Endometrial microvascular endothelial cells (primary cell): ENCODE data around the gene ATP6AP1. TPM values are rescaled to one million over a fixed set of nuclear protein-coding genes. Genes with fewer than 3 reads are reported as not detected.

ENCODE experiments used
- in situ Hi-C: cut with HindIII; loops from 2 replicates; pipeline ENCODE4 v1.10.0; 2017; ENCODE audit warnings: low sequenced_read_pairs, low pct_unique_long_range_greater_than_20kb; ENCODE audit errors: inconsistent ontology term
- total RNA-seq: library from RNA; depleted of rRNA; stranded (reverse); fragments of >200 nt; gene quantifications from one replicate; pipeline ENCODE4 v1.2.3, GENCODE V29; 2015; ENCODE audit errors: inconsistent ontology term

The ATP6AP1 gene
- total RNA-seq, 1 donor from 2014 or later, result 108 TPM

- in situ Hi-C loops, result no loop called here
Measured at GRCh38 chrX:154481911-154482601, 53.6 kb downstream of the ATP6AP1 start.

DNA sequence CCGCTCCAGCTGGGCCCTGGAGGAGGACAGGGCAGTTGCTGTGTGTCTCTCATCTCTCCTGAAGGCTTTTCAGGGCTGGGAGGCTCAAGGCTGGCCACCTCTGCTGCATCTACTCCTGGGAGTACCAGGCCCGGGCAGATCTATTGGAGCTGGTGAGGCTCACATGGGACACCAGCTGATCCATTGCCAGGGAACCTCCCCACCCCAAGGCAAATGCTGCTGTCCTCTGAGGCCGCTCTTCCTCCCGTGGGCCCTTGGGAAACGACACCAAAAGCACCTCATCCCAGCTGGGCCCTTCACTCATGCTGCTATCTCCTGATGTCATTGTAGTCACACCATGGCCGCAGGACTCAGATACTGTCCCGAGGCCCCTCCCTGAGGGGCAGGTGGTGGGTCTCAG is 54.3 kb downstream of the ATP6AP1 start:
- in situ Hi-C loops, result no loop called here

DNA sequence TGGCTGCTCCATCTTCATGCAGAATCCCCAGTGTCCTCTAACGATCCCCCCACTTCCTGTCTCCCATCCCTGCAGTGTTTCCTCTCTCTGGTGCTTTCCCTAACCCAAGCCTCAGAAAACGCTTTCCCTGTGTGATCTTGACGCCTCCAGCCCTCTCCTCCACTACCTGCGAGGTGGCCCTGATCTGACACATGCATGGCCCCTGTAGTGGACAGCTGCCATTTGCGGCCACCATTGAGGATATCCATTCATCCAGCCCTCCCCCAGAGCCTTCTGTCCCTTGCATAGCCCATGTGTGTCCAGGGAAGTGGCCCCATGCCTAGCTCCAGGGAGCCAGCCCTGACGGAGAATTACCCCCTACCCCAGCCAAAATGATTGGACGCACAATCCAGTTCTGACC is 54.8 kb downstream of the ATP6AP1 start:
- in situ Hi-C loops, result no loop called here

- in situ Hi-C loops, result no loop called here
Measured at GRCh38 chrX:154484255-154485149, 56.0 kb downstream of the ATP6AP1 start.

- in situ Hi-C loops, result no loop called here
Measured at GRCh38 chrX:154485150-154486051, 56.9 kb downstream of the ATP6AP1 start.

DNA sequence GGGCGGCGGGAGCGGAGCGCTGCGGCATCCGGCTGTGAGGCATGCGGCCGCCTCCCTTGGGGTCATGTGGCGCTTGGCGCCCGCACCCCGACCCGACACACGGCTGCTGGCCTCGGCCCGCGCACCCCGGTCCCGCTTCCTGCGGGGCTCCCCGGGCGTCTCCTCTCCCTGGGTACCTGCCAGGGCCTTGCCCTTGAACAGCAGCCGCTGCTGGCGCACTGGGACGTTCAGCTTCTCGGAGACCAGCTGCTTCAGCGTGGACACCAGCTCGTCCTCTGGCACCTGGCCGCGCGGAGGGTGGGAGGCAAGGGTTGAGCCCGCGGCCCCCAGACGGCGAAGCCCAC is 57.5 kb downstream of the ATP6AP1 start:
- in situ Hi-C loops, result no loop called here

Other genes with a start within 250 kb of the ATP6AP1 start
- not detected for gene OPN1MW, start 246.1 kb upstream of the ATP6AP1 start, total RNA-seq
- not detected for gene OPN1MW2, start 208.9 kb upstream of the ATP6AP1 start, total RNA-seq
- not detected for gene OPN1MW3, start 171.1 kb upstream of the ATP6AP1 start, total RNA-seq
- gene TEX28, start 133.6 kb upstream of the ATP6AP1 start, total RNA-seq, result not detected
- gene TKTL1, start 132.9 kb upstream of the ATP6AP1 start, total RNA-seq, result not detected
- gene FLNA, start 54.0 kb upstream of the ATP6AP1 start, total RNA-seq, result 1,820 TPM
- gene EMD, start 49.4 kb upstream of the ATP6AP1 start, total RNA-seq, result 67.0 TPM
- gene RPL10, start 30.3 kb upstream of the ATP6AP1 start, total RNA-seq, result 7,561 TPM
- gene DNASE1L1, start 19.4 kb upstream of the ATP6AP1 start, total RNA-seq, result 138 TPM
- gene TAFAZZIN, start 17.1 kb upstream of the ATP6AP1 start, total RNA-seq, result 36.1 TPM
- gene GDI1, start 8.5 kb downstream of the ATP6AP1 start, total RNA-seq, result 110 TPM
- gene FAM50A, start 15.5 kb downstream of the ATP6AP1 start, total RNA-seq, result 34.3 TPM
- gene PLXNA3, start 29.6 kb downstream of the ATP6AP1 start, total RNA-seq, result 8.9 TPM
- 30.1 TPM for gene LAGE3, start 50.6 kb downstream of the ATP6AP1 start, total RNA-seq
- 59.1 TPM for gene UBL4A, start 57.9 kb downstream of the ATP6AP1 start, total RNA-seq
- 33.6 TPM for gene SLC10A3, start 62.0 kb downstream of the ATP6AP1 start, total RNA-seq
- gene FAM3A, start 87.6 kb downstream of the ATP6AP1 start, total RNA-seq, result 44.4 TPM
- 85.4 TPM for gene G6PD, start 118.2 kb downstream of the ATP6AP1 start, total RNA-seq
- 27.7 TPM for gene IKBKG, start 118.9 kb downstream of the ATP6AP1 start, total RNA-seq
- not detected for gene CTAG1A, start 156.5 kb downstream of the ATP6AP1 start, total RNA-seq
- not detected for gene CTAG1B, start 190.6 kb downstream of the ATP6AP1 start, total RNA-seq
- not detected for gene CTAG2, start 224.9 kb downstream of the ATP6AP1 start, total RNA-seq